GM10847 (cell line): ENCODE data around the gene NR3C1.

ENCODE experiments used
- POLR2A ChIP-seq: IDR thresholded peaks from 2 replicates; pipeline ENCODE4 v1.6.1; 2011; ENCODE audit not compliant: insufficient read length; ENCODE audit errors: extremely low read depth

Gene NR3C1

DNA sequence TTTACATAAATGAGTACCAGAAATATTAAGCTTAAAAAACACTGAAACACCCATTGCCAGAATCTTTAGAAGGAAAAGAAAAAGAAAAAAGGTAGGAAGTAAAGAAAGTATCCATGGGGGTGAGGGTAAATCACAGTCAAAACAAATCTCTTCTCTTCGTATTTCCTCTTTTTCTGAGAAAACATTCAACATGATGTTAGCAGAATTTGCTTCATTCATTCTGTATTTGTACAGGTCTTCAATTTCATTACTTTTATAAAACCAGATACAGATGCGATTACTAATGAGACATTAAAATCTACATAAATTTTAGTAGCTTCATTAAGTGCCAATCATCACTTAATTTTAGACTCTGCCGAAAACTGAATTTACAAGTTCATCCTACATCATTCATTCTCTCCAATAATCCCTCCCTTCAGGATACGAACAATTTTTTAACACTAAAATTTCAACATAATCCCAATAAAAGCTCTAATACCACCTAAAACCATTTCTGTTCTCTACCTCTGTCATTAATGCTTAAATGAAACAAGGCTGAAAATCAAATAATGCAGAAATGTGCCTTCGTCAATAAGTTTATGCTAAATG is 7.0 kb downstream of the NR3C1 start:
- no peak for TF ChIP-seq POLR2A

DNA sequence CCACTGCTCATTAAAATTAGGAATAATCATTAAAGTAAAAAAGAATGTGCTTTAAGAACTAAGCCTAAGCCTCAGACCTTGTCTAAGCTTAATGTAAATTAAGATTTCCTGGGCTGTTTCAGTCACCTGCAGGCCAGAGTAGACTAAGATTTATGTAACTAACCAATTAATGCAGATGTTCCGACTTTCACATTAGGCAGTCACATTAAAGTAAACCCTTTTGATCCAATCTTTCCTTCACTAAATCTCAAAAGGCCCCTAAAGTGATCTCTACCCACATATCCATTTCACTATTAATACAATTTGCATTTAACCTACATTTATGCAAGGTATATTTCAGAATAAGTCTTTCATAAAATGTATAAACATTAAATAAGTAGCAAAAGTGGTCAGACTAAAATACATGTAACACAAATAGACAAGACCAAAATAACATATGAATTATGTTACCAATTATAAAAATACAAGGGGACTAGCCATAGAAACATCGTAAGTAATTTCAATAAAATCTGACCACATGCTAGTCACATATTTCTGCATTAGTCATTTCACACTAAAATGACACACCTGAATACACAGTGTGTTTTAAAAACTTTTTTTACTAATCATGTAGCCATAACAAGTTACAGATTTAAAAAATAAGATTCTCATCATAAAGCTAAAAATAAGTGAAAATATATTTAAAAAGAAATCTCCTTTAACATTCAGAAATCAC is 7.7 kb downstream of the NR3C1 start:
- TF ChIP-seq POLR2A = no peak

DNA sequence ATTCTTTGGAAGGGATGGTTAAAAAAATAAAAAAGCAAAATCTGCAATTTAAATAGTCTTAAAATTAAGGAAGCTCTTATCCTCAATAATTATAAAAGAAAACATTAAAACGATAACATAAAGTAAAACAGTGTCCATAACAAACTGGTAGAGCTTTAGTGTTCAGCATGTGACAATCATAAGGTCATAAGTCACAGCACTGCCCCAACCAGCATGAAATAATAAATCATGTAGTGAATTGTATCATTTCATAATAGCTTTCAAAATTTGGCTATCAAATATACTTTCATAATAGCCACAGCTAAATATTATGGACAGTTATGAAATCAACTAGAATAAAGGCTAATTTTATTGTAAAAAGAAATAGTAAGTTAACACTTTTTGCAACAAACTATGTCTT is 10.0 kb downstream of the NR3C1 start:
- no peak for TF ChIP-seq POLR2A

DNA sequence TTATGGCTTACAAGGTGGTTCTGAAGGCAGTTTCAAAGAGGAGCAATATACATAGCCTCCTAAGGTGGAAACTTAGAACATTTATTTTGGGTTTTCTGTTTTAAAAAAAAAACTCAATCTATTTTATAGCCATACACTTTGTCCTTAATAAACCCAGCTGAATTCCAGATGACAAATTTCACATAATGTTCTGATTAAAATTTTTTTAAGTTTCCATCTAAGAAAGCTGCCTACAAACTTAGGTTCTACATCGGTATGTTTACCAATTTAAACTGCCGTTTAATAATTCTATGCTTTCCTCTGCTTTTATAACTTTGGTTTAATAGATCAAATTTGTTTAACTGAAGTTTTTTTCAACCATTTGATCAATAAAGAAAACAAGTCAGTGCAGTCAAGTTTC is 12.5 kb downstream of the NR3C1 start:
- no peak for TF ChIP-seq POLR2A

DNA sequence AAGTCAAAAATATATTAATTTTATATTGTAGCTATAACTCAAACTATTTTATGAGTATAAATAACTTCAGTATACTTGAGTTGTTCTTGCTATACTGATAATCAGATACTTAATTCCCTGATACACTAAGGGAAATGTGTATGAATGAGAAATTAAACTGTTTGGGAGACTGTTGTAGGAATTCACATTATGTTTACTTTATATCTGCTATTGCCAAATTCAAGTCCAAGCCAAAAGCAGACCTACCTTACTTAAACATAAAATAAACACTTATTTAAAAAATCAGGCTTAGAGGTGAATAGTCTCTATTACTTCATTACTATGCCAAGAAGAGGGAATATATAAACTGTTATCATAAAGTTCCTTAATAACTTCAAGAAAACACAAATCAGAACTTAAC is 13.2 kb downstream of the NR3C1 start:
- TF ChIP-seq POLR2A = no peak

DNA sequence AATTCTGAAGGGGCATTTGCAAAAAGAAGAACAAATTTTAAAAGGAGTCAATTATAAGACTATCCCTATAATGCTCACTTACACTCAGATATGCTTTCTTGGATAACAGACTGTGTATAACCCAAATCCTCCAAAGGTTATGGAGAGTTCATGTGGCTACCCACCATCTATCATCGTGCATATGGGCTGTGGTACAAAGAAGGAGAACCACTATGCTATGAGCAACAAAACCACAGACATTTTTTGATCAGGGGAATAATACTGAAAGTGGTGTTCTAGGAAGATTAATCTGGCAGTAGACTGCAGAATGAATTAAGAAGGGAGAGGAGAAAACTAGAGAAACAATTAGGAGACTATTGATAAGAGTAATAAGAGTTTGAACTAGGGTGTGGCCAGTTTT is 16.8 kb downstream of the NR3C1 start:
- TF ChIP-seq POLR2A = no peak

DNA sequence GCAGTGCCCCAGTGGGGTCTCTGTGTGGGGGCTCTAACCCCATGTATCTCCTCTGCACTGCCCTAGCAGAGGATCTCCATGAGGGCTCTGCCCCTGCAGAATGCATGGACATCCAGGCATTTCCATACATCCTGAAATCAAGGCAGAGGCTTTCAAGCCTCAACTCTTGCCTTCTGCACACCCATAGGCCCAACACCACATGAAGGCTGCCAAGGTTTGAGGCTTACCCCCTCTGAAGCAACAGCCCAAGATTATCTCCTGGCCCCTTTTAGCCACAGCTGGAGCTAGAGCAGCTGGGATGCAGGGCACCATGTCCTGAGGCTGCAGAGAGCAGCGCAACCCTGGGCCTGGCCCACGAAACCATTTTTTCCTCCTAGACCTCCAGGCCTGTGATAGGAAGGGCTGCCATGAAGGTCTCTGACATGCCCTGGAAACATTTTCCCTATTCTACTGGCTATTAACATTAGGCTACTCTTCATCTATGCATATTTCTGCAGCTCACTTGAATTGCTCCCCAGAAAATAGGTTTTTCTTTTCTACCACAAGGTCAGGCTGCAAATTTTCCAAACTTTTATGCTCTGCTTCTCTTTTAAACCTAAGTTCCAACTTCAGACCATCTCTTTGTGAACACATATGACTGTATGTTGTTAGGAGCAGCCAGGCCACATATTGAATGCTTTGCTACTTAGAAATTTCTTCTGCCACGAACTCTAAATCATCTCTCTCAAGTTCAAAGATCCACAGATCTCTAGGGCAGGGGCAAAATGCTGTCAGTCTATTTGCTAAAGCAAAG is 18.4 kb downstream of the NR3C1 start:
- no peak for TF ChIP-seq POLR2A

DNA sequence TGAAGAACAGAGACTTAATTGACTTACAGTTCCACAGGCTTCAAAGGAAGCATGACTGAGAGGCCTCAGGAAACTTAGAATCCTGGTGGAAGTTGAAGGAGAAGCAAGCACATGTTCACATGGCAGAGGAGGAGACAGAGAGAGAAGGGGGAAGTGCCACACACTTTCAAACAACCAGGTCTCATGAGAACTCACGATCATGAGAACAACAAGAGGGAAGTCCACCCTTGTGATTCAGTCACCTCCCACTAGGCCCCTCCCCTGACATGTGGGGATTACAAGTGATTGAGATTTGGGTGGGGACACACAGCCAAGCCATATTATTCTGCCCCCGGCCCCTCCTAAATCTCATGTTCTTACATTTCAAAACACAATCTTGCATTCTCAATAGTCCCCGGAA is 19.5 kb downstream of the NR3C1 start:
- no peak for TF ChIP-seq POLR2A

DNA sequence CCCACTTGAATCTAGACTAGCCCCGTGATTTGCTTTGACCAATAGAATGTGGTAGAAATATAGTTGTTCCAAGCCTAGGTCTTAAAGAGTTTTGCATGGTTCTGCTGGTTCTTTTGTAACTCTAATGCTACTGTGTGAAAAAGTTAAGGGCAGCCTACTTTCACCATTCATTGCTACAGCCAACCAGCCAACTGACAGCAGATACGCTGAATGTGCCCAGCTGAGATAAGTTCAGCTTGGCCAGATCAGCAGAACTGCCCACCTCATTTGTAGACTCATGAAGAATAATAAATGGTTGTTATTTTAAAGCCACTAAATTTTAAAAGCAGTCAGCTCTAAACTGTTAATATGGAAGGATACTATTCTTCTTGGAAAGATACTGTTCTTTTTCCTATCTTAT is 23.9 kb downstream of the NR3C1 start:
- TF ChIP-seq POLR2A = no peak

DNA sequence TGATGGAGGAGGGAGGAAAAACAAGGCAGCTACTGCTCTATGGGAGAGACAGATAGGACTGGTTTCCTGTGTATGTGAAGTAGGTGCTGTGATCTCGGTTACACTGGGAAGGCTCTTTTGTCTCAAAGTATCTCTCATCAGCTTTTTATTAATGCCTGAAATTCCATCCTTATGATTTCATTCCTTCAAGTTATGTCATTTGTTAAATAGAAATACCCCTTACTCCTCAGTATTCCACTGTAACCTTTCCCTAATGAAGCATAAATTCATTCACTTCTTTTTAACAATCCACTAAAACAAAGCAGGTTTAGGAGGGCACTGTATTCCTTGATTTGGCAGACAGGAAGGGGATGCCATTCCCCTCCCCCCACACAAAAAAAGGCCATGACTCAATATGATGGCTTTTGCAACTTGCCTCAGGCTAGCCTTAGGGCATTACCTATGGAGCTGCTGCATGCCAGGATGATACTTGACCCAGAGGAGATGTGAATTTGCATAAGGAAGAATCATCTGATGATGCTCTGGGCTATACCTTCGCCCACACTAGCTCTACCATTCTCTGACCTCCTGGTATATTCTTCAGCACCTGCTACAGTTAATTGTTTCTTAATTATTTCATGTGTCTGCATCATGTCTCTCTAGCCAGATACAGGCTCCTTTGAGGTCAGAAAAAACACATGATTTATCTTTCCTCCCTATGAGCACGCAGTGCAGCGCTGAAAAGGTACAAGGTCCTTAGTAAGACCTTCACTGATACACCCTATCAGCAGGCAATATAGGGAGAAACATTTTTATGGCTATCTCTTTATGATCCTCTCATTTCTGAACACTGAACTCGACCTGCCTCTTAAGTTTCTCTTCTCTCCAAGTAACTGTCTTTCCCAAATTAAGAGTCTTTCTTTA is 26.3 kb downstream of the NR3C1 start:
- no peak for TF ChIP-seq POLR2A

DNA sequence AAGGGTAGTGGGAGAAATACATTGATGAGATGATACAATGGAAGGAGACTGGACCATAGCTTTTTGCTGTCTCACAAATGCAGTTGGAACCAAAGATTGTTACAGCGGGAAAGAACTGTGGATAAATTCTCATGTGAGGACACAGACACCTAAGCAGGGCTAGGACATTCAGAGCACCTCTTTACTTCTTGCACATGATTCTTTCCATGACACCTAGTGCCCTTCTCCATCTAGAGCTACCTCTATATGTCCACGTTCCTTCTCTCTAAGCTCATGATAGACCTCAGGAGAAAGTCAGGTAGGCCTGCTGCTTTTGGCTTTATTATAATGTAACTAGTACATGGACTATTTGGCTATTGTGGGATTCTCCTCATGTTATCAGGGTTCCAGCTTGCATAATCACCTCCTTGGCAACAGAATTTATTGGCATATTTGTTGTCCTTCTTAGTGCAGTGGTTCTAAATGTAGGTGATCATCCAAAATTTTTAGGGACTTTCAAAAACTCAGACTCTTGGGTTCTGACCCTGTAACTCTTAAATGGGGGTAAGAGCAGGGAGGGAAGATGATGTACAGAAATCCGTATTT is 27.2 kb downstream of the NR3C1 start:
- TF ChIP-seq POLR2A = no peak

DNA sequence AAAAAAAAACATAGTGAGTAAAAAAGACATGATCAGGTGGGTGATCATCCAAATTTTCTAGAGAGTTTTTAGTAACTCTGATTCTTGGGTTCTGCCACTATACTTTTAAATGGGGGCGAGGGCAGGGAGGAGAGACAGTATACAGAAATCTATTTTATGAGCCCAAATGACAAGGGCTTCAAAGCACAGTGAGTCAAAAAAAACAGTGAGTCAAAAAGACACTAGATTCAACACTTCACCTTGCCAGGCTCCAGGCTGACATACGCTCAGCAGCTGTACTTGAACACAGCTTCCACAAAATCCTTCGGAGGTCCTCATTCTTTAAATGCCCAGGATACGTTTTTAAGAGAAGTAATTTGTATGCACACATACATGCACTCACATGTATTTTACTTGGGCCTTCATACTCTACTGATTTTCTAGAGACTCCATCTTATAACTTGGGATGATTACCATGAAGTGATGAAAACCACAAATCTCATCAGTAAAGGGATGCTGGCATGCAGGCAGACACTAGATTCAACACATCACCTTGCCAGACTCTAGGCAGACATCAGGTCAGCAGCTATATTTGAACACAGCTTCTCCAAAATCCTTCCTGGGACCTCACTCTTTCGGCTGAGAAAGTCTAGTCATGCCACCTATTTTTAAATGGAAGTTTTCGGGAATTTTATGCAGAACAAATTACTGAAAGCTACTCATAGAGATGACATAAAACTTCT is 28.8 kb downstream of the NR3C1 start:
- no peak for TF ChIP-seq POLR2A

DNA sequence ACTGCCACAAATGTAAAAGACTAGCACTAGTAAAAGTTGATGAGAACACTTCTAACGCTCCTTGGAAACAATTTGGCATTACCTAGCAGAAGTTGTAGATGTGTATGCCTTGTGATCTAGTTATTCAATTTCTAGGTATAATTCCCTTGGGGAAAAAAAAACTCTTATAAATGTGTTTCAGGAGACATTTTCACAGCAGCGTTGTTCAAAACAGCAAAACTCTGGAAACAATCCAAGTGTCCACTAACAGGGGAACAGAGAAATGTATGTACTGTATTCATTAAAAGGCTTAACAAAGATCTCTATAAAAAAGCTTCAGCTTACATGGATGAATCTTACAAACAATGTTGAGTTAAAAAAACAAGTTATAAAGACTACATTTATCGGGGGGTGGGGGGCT is 30.4 kb downstream of the NR3C1 start:
- TF ChIP-seq POLR2A = no peak

DNA sequence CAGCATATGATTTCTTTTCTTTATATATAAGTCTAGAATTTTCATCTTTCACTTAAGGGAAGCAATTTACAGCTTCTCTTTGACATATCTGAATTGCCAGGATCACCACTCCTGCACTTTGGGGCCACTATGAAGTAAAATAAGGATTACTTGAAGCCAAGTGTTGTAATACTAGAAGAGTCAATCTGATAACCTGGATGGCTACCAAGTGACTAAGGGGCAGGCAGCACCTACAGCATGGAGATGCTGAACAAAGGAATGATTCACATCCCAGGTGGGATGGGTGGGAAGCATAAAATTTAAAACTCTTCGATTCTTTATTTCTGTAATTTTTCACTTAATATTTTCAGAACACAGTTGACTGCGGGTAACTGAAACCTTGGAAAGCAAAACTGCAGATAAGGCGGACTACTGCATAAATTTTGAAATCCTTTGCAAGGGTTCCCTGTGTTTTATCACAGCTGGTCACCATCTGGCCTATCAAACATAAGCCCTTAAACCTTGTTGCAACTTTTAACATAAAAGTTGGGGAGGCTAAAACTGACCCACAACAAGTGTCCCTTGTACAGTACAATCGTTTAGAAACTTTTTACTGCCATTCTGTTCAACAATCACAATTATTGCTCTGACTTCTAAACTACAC is 31.2 kb downstream of the NR3C1 start:
- TF ChIP-seq POLR2A = no peak
